ENCODE data around the gene MTFR1L.
A peak's percentile ranks its signal among the peaks of the same experiment; 100 is the strongest.

The MTFR1L gene

DNA sequence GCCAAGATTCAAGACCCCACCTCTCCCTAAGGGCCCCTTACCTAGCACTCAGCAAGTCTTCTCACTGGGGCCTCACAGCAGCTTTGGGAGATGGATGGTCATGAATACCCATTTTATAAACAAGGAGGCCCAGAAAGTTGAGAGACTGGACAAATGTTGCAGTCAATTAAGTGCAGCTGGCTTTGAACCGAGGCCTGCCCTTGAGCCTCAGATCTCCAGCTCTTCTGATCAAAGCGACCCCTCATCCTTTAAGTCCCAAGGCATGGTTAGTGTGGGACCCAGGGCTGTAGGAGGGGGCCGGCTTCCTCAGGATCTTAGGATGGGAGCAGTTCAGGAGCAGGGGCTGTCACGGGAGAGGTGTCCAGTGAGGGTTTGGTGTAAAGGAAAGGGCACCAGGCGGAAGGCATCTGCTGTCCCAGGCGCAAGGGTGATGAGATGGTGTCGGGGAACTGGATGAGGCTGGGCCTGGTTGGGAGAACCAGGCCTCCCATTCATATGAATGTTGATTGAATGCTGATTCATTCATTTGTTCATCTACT is 5.1 kb upstream of the MTFR1L start:
- Histone ChIP-seq H3K27ac (ENCODE audit: low read depth, low read length) (no peak overlapping the region), H3K27me3 (ENCODE audit: control insufficient read depth in 5 of 5, insufficient read depth in 4 of 5, low read length in 5 of 5) (no peaks in the 10 kb centered on the region), H3K9ac (ENCODE audit: low read length in 5 of 5) (peak overlapping the region in 1 of 5 donors; percentile 5), H3K4me3 (ENCODE audit: low read depth in 1 of 5, low read length in 5 of 5) (no peak overlapping the region), H3K9me3 (ENCODE audit: control insufficient read depth in 5 of 5, low read length in 5 of 5) (no peaks in the 10 kb centered on the region), H3K36me3 (ENCODE audit: control insufficient read depth in 5 of 5, insufficient read depth in 5 of 5, low read length in 5 of 5) (peaks cover 0 to 68% (median 59%) of the 10 kb centered on the region in 5 donors), H3K4me1 (ENCODE audit: control insufficient read depth in 5 of 5, insufficient read depth in 5 of 5, low read length in 5 of 5) (peaks cover 5 to 38% (median 26%) of the 10 kb centered on the region in 5 donors)

DNA sequence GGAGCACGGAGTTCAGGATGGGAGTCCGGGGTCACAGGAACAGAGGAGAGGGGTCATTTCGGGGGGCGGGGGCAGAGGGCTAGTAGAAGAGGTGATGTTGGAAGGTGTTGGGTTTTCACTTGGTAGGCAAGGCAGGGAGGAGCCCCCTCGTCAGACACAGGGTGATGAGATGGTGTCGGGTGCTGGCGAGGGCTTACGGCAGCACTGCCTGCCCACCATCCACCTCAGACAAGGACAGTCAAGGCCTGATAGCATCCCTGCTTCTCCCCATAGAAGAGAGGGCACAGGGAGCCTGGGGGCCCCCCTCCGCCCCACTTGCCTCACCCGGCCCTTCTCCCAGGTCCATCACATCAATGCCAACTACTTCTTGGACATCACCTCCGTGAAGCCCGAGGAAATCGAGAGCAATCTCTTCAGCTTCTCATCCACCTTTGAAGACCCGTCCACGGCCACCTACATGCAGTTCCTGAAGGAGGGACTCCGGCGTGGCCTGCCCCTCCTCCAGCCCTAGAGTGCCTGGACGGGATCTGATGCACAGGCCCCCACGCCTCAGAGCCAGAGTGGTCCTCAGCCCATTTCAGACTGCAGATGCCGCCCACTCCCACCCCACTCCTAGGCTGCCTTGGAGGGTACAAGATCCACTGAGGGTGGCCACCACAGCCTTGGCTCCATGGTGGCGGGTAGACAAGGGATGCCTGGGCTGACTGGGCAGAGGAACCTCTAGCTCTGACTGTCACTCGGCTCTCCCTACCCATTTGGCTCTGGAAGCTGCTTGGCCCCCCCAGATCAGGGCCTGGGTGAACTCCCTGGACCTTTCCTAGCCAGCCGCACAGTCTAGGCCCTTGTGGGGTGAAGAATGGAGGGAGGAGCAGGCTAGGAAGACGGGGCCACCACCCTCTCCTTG is 4.3 kb upstream of the MTFR1L start:
- Histone ChIP-seq H3K9me3 (ENCODE audit: control insufficient read depth in 5 of 5, low read length in 5 of 5) (no peaks in the 10 kb centered on the region), H3K4me3 (ENCODE audit: low read depth in 1 of 5, low read length in 5 of 5) (no peak overlapping the region), H3K36me3 (ENCODE audit: control insufficient read depth in 5 of 5, insufficient read depth in 5 of 5, low read length in 5 of 5) (peaks cover 0 to 60% (median 52%) of the 10 kb centered on the region in 5 donors), H3K27ac (ENCODE audit: low read depth, low read length) (no peak overlapping the region), H3K4me1 (ENCODE audit: control insufficient read depth in 5 of 5, insufficient read depth in 5 of 5, low read length in 5 of 5) (peaks cover 5 to 32% (median 26%) of the 10 kb centered on the region in 5 donors), H3K9ac (ENCODE audit: low read length in 5 of 5) (no peak overlapping the region), H3K27me3 (ENCODE audit: control insufficient read depth in 5 of 5, insufficient read depth in 4 of 5, low read length in 5 of 5) (no peaks in the 10 kb centered on the region)

DNA sequence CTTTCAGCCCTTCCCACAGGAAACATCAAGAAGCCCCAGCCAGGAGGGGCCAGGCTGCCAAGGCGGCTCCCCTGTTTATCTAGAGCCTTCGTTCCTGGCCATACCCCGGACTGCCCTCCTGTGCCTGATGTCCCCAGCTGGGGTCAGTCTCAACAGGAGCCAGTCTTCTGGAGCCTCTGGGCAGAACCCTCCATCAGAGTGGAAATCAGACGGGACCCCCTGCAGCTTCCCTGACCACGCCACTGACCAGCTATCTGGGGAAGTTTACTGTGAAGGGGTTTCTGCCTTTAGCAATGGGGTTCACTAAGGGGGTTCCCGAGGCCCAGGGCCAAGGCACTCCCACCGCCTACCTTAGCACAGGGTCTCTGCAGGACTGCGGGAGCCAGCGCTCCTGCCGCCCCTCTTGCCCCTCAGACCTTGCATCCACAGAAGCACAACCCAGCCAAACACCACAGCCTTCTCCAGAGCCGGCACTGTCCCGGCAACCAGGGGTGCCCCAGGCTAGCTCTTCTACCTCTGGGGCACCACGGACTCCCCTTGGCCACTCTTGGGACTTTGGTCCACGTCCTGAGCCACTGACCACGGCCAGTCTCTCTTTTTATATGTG is 3.5 kb upstream of the MTFR1L start:
- Histone ChIP-seq H3K4me1 (ENCODE audit: control insufficient read depth in 5 of 5, insufficient read depth in 5 of 5, low read length in 5 of 5) (peaks cover 3 to 32% (median 27%) of the 10 kb centered on the region in 5 donors), H3K36me3 (ENCODE audit: control insufficient read depth in 5 of 5, insufficient read depth in 5 of 5, low read length in 5 of 5) (peaks cover 0 to 54% (median 48%) of the 10 kb centered on the region in 5 donors), H3K4me3 (ENCODE audit: low read depth in 1 of 5, low read length in 5 of 5) (no peak overlapping the region), H3K27me3 (ENCODE audit: control insufficient read depth in 5 of 5, insufficient read depth in 4 of 5, low read length in 5 of 5) (no peaks in the 10 kb centered on the region), H3K9ac (ENCODE audit: low read length in 5 of 5) (no peak overlapping the region), H3K9me3 (ENCODE audit: control insufficient read depth in 5 of 5, low read length in 5 of 5) (no peaks in the 10 kb centered on the region), H3K27ac (ENCODE audit: low read depth, low read length) (no peak overlapping the region)

DNA sequence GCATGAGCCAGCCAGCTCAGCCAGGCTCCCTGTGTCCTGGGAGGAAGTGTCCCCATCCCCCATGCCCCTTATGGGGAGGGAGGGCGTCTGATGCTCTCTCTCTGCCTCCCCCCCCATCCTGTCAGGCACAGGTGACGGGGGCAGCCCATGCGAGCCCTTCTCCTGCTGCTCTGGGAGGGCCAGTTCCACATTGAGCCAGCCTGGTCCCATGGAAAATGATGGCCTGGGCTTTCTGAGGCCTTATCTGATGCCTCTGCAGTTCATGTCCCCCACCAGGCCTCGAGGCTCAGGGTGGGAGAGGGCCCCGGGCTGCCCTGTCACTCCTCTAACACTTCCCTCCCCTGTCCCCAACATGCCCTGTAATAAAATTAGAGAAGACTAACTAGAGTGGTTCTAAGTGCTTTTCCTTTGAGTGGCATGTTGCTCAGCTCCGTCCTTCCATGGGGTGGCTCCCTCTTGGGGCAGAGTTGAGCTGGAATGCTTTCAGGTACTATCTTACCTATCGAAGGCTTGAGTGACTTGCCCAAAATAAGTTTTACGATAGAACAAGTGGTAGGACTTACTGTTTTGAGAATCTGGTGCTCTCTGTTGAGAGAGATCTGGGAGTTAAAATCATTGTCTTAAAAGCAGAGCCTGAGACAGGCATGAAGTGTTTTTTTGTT is 1.8 kb upstream of the MTFR1L start:
- Histone ChIP-seq H3K27ac (ENCODE audit: low read depth, low read length) (no peak overlapping the region), H3K27me3 (ENCODE audit: control insufficient read depth in 5 of 5, insufficient read depth in 4 of 5, low read length in 5 of 5) (no peaks in the 10 kb centered on the region), H3K36me3 (ENCODE audit: control insufficient read depth in 5 of 5, insufficient read depth in 5 of 5, low read length in 5 of 5) (peaks cover 0 to 38% (median 33%) of the 10 kb centered on the region in 5 donors), H3K9me3 (ENCODE audit: control insufficient read depth in 5 of 5, low read length in 5 of 5) (no peaks in the 10 kb centered on the region), H3K9ac (ENCODE audit: low read length in 5 of 5) (peak overlapping the region in 1 of 5 donors; percentile 96), H3K4me1 (ENCODE audit: control insufficient read depth in 5 of 5, insufficient read depth in 5 of 5, low read length in 5 of 5) (peaks cover 7 to 43% (median 36%) of the 10 kb centered on the region in 5 donors), H3K4me3 (ENCODE audit: low read depth in 1 of 5, low read length in 5 of 5) (no peak overlapping the region)

DNA sequence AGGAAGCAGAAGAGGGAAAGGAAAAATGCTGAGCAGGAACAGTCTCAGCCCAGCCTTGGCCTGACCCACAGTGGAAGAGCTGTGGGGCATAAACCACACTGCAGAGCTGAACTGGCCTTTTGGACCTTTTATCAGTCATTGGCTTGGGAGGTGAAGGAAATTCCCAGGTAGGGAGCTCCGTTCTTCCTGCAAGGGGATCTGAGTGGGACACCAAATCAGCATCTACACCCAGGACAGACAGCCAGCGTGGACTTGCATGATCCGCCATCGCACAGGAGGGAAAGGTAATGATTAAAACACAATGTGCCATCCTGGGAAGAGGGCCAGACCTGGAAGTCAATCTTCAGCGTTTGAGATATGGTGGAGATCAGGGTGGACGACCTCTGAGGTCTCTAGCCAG is 1.2 kb upstream of the MTFR1L start:
- H3K27ac ChIP-seq (ENCODE audit: low read depth, low read length), result no peak overlapping the region
- no peaks in the 10 kb centered on the region for H3K9me3 ChIP-seq (ENCODE audit: control insufficient read depth in 5 of 5, low read length in 5 of 5)
- peaks cover 9 to 45% (median 36%) of the 10 kb centered on the region in 5 donors for H3K4me1 ChIP-seq (ENCODE audit: control insufficient read depth in 5 of 5, insufficient read depth in 5 of 5, low read length in 5 of 5)
- H3K27me3 ChIP-seq (ENCODE audit: control insufficient read depth in 5 of 5, insufficient read depth in 4 of 5, low read length in 5 of 5), result no peaks in the 10 kb centered on the region
- H3K36me3 ChIP-seq (ENCODE audit: control insufficient read depth in 5 of 5, insufficient read depth in 5 of 5, low read length in 5 of 5), result peaks cover 0 to 34% (median 31%) of the 10 kb centered on the region in 5 donors
- peak overlapping the region in 4 of 5 donors; percentile 79 to 96 (median 92) for H3K4me3 ChIP-seq (ENCODE audit: low read depth in 1 of 5, low read length in 5 of 5)
- H3K9ac ChIP-seq (ENCODE audit: low read length in 5 of 5), result peak overlapping the region in 3 of 5 donors; percentile 69 to 96 (median 70)

DNA sequence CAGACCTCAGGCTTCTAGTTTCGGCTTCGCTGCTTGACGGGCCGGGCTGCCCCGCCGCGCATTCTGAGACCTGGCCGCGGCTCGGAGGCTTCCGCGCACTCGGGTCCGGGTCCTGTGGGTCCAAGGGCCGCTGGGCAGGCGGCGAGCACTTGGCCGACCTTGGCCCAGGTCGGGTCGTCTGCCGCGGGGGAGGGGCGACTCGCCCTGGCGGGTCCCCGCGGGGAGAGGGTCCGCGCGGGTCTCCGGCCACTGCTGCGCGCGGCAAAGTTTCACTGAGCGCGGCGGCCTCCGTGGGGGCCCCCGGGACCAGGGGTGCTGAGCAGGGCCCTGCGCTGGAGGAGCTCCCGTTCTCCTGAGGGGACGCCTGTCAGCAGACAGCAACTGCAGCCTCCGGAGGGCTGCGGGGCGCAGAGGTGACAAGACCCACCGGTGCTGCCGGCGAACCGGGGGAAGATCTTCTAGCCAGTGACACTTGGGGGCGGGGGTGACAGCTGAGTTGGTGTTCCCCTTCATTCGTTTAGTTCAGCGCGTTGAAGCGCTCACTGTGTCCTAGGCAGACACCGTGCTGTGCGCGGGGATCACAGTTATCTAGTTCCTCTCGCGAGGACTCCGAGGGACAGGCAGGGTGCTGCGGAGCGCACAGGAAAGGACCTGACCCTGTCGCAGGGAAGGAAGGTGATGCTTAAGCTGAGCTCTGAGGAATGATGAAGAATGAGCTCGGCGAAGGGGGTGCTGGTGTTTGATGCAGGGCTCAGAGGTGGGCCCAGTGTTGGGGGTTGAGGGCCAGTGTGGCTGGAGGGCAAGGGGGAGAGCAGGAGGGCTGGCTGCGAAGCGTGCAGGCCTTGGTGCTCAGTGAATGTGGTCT is 725 bp downstream of the MTFR1L start:
- Histone ChIP-seq H3K9ac (ENCODE audit: low read length in 5 of 5) (peak overlapping the region; percentile 26 to 96 (median 70)), H3K36me3 (ENCODE audit: control insufficient read depth in 5 of 5, insufficient read depth in 5 of 5, low read length in 5 of 5) (peaks cover 0 to 20% (median 15%) of the 10 kb centered on the region in 5 donors), H3K4me3 (ENCODE audit: low read depth in 1 of 5, low read length in 5 of 5) (peak overlapping the region; percentile 79 to 96 (median 93)), H3K27me3 (ENCODE audit: control insufficient read depth in 5 of 5, insufficient read depth in 4 of 5, low read length in 5 of 5) (no peaks in the 10 kb centered on the region), H3K4me1 (ENCODE audit: control insufficient read depth in 5 of 5, insufficient read depth in 5 of 5, low read length in 5 of 5) (peaks cover 9 to 45% (median 36%) of the 10 kb centered on the region in 5 donors), H3K27ac (ENCODE audit: low read depth, low read length) (peak overlapping the region; percentile 70), H3K9me3 (ENCODE audit: control insufficient read depth in 5 of 5, low read length in 5 of 5) (no peaks in the 10 kb centered on the region)

DNA sequence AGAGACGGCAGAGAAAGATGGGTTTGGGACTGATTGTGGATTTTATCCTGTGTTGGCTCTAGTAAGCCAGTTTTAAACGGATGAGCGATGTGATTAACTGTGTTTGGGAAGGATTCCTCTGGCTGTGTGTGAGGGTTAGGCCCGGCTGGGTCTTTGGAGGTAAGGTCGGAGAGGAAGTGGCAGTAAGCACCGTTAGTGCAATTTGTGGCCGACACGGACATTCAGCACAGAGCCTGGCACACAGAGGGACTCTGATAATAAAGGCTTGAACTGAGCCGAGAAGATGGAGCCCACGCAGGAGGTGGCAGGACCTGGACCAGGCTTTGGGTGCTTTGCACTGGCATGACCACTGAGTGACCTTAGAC is 1.3 kb downstream of the MTFR1L start:
- Histone ChIP-seq H3K27ac (ENCODE audit: low read depth, low read length) (no peak overlapping the region), H3K9ac (ENCODE audit: low read length in 5 of 5) (peak overlapping the region; percentile 1 to 96 (median 70)), H3K4me1 (ENCODE audit: control insufficient read depth in 5 of 5, insufficient read depth in 5 of 5, low read length in 5 of 5) (peaks cover 9 to 45% (median 36%) of the 10 kb centered on the region in 5 donors), H3K36me3 (ENCODE audit: control insufficient read depth in 5 of 5, insufficient read depth in 5 of 5, low read length in 5 of 5) (peaks cover 0 to 19% (median 10%) of the 10 kb centered on the region in 5 donors), H3K27me3 (ENCODE audit: control insufficient read depth in 5 of 5, insufficient read depth in 4 of 5, low read length in 5 of 5) (no peaks in the 10 kb centered on the region), H3K9me3 (ENCODE audit: control insufficient read depth in 5 of 5, low read length in 5 of 5) (no peaks in the 10 kb centered on the region), H3K4me3 (ENCODE audit: low read depth in 1 of 5, low read length in 5 of 5) (peak overlapping the region; percentile 79 to 96 (median 93))

DNA sequence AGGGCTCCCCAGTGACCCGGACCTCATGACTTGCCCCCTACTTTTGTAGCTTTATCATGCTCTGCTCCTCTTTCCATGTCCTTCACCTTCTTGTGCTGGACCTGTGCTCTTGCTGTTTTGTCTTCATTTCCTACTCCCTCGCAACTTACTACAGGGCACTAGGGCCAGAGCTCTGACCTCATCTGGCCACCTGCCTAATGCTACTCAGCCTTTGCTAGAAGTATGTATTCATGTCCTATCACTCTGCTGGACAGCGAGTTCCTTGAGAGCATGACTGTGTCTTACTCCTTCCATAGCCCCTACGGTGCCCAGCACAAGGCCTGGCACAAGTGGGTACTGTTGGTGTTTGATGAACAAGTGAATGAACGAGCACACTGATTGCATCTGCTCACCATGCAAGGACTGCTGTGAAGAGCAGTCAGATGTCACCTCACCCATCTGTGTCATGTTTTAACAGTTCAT is 1.9 kb downstream of the MTFR1L start:
- Histone ChIP-seq H3K4me3 (ENCODE audit: low read depth in 1 of 5, low read length in 5 of 5) (peak overlapping the region in 4 of 5 donors; percentile 79 to 94 (median 92)), H3K27me3 (ENCODE audit: control insufficient read depth in 5 of 5, insufficient read depth in 4 of 5, low read length in 5 of 5) (no peaks in the 10 kb centered on the region), H3K27ac (ENCODE audit: low read depth, low read length) (no peak overlapping the region), H3K9me3 (ENCODE audit: control insufficient read depth in 5 of 5, low read length in 5 of 5) (no peaks in the 10 kb centered on the region), H3K9ac (ENCODE audit: low read length in 5 of 5) (peak overlapping the region in 4 of 5 donors; percentile 69 to 96 (median 81)), H3K36me3 (ENCODE audit: control insufficient read depth in 5 of 5, insufficient read depth in 5 of 5, low read length in 5 of 5) (peaks cover 0 to 19% (median 11%) of the 10 kb centered on the region in 5 donors), H3K4me1 (ENCODE audit: control insufficient read depth in 5 of 5, insufficient read depth in 5 of 5, low read length in 5 of 5) (peaks cover 9 to 45% (median 36%) of the 10 kb centered on the region in 5 donors)

DNA sequence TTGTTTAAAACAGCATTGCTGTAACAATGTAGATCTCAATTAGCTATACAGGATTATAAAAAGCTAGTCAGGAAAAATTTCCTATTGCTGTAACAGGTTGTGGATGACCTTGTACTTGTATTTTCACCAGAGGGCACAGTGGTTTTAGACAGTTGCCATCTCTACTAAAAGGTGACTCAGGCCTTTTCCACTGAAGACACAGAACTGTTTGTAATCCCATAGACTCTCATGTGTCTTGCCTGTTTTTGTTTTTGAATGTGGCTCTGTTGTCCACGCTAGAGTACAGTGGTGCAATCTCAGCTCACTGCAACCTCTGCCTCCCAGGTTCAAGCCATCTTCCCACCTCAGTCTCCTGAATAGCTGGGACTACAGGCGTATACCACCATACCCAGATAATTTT is 5.9 kb downstream of the MTFR1L start:
- Histone ChIP-seq H3K9ac (ENCODE audit: low read length in 5 of 5) (no peak overlapping the region), H3K9me3 (ENCODE audit: control insufficient read depth in 5 of 5, low read length in 5 of 5) (no peaks in the 10 kb centered on the region), H3K27me3 (ENCODE audit: control insufficient read depth in 5 of 5, insufficient read depth in 4 of 5, low read length in 5 of 5) (no peaks in the 10 kb centered on the region), H3K4me1 (ENCODE audit: control insufficient read depth in 5 of 5, insufficient read depth in 5 of 5, low read length in 5 of 5) (peaks cover 6 to 24% (median 19%) of the 10 kb centered on the region in 5 donors), H3K4me3 (ENCODE audit: low read depth in 1 of 5, low read length in 5 of 5) (no peak overlapping the region), H3K36me3 (ENCODE audit: control insufficient read depth in 5 of 5, insufficient read depth in 5 of 5, low read length in 5 of 5) (peaks cover 12 to 57% (median 48%) of the 10 kb centered on the region in 5 donors), H3K27ac (ENCODE audit: low read depth, low read length) (no peak overlapping the region)

All from subcutaneous abdominal adipose tissue (tissue), 5 donors.